ENCODE results near the gene ZNF512.
"Not testable (repeated sequence)": the region's sequence is repeated elsewhere in the genome, so short reads cannot be mapped to it uniquely, and the experiment has no call there.

The ZNF512 gene

DNA sequence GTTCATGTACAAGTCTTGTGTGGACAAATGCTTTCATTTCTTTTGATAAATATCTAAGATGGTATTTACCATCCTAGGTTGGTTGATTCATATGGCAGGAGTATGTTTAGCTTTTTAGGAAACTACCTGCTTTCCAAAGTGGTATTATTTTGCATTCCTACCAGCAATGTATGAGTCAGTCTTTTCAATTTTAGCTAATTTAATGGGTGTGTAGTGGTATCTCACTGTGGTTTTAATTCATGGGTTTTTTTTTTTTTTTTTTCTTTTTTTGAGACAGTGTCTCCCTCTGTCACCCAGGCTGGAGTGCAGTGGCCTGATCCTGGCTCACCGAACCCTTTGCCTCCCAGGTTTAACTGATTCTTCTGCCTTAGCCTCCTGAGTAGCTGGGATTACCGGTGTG is 4.2 kb downstream of the ZNF512 start:
- DNase-seq = no peak
- H3K36me3 ChIP-seq = peaks cover 3% of the 10 kb centered on the region; the same call in 1 of the 2 replicates
- no peak overlapping the region for H3K4me3 ChIP-seq (ENCODE audit: low read depth, low read length)
- peaks cover 5% of the 10 kb centered on the region for H3K9me3 ChIP-seq (ENCODE audit: severe bottlenecking)
- TF ChIP-seq, protein P1, sequence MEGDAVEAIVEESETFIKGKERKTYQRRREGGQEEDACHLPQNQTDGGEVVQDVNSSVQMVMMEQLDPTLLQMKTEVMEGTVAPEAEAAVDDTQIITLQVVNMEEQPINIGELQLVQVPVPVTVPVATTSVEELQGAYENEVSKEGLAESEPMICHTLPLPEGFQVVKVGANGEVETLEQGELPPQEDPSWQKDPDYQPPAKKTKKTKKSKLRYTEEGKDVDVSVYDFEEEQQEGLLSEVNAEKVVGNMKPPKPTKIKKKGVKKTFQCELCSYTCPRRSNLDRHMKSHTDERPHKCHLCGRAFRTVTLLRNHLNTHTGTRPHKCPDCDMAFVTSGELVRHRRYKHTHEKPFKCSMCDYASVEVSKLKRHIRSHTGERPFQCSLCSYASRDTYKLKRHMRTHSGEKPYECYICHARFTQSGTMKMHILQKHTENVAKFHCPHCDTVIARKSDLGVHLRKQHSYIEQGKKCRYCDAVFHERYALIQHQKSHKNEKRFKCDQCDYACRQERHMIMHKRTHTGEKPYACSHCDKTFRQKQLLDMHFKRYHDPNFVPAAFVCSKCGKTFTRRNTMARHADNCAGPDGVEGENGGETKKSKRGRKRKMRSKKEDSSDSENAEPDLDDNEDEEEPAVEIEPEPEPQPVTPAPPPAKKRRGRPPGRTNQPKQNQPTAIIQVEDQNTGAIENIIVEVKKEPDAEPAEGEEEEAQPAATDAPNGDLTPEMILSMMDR (IDR thresholded peaks at IDR 0.05; ENCODE audit: low read depth, low read length) = no peak
- H3K27me3 ChIP-seq (ENCODE audit: insufficient read depth, low read depth, severe bottlenecking) = no peaks in the 10 kb centered on the region
- no peak overlapping the region for H3K27ac ChIP-seq

DNA sequence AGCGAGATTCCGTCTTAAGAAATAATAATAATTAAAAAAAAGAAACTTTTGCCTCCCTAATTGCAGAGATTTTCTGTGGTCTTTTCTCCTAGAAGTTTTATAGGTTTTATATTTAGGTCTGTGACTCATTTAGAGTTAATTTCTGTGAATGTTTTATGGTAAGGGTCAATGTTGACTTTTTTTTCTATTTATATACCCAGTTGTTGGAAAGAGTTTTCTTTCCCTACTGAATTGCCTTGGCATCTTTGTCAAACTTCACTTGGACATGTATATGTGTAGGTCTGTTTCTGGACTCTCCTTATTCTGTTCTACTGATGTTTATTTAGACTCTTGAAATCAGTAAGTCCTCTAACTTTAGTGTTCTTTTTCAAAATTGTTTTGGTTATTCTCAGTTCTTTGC is 5.5 kb downstream of the ZNF512 start:
- TF ChIP-seq, protein P1 (IDR thresholded peaks at IDR 0.05; ENCODE audit: low read depth, low read length) = no peak
- Histone ChIP-seq H3K9me3 (ENCODE audit: severe bottlenecking) (no peaks in the 10 kb centered on the region), H3K27ac (no peak overlapping the region), H3K4me3 (ENCODE audit: low read depth, low read length) (no peak overlapping the region), H3K27me3 (ENCODE audit: insufficient read depth, low read depth, severe bottlenecking) (no peaks in the 10 kb centered on the region), H3K36me3 (peaks cover 6% of the 10 kb centered on the region)
- no peak for DNase-seq

DNA sequence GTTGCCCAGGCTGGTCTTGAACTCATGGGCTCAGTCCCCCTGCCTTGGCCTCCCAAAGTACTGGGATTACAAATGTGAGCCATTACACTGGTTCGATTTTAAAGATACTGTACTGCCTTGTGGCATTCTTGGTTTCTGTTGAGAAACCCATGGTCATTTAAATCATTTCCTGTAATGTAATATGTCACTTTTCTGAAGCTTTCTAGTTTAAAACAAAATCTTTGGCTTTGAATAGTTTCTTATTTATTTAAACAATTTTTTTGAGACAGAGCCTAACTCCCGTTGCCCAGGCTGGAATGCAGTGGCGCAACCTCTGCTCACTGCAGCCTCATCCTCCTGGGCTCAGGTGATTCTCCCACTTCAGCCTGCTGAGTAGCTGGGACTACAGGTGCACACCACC is 8.9 kb downstream of the ZNF512 start:
- TF ChIP-seq, protein P1 (IDR thresholded peaks at IDR 0.05; ENCODE audit: low read depth, low read length) = no peak
- Histone ChIP-seq H3K36me3 (peaks cover 3% of the 10 kb centered on the region; the same call in 1 of the 2 replicates), H3K9me3 (ENCODE audit: severe bottlenecking) (peaks cover 8% of the 10 kb centered on the region), H3K27me3 (ENCODE audit: insufficient read depth, low read depth, severe bottlenecking) (no peaks in the 10 kb centered on the region), H3K27ac (no peak overlapping the region), H3K4me3 (ENCODE audit: low read depth, low read length) (no peak overlapping the region)
- DNase-seq = no peak

DNA sequence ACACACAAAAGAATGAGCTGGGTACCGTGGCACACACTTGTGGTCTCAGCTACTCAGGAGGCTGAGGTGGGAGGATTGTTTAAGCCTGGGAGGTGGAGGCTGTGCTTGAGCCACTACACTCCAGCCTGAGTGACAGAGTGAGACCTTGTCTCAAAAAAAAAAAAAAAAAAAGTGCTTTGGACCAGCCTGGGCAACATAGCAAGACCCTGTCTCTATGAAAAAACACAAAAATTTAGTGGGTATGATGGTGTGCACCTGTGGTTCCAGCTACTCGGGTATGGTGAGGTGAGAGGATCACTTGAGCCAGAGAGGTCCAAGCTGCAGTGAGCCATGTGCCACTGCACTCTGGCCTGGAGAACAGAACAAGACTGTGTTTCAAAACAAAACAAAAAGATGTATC is 10.4 kb downstream of the ZNF512 start:
- Histone ChIP-seq H3K27me3 (ENCODE audit: insufficient read depth, low read depth, severe bottlenecking) (no peaks in the 10 kb centered on the region), H3K4me3 (ENCODE audit: low read depth, low read length) (no peak overlapping the region), H3K9me3 (ENCODE audit: severe bottlenecking) (peaks cover 8% of the 10 kb centered on the region), H3K36me3 (peaks cover 11% of the 10 kb centered on the region), H3K27ac (no peak overlapping the region)
- TF ChIP-seq, protein P1 (IDR thresholded peaks at IDR 0.05; ENCODE audit: low read depth, low read length) = no peak
- DNase-seq = no peak

DNA sequence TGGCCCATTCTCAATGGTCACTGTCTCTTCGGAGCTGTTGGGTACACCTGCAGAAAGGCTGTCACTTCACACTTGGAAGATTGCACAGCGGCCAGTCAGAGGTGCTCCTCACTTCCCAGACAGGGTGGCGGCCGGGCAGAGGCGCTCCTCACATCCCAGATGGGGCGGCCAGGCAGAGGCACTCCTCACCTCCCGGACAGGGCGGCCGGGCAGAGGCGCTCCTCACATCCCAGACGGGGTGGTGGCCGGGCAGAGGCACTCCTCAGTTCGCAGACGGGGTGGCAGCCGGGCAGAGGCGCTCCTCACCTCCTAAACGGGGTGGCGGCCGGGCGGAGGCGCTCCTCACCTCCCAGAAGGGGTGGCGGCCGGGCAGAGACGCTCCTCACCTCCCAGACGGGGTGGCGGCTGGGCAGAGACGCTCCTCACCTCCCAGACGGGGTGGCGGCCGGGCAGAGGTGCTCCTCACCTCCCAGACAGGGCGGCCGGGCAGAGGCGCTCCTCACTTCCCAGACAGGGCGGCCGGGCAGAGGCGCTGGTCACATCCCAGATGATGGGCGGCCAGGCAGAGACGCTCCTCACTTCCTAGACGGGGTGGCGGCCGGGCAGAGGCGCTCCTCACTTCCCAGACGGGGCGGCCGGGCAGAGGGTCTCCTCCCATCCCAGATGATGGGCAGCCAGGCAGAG is 11.3 kb downstream of the ZNF512 start:
- DNase-seq; H3K27ac ChIP-seq; H3K9me3 ChIP-seq (ENCODE audit: severe bottlenecking); H3K27me3 ChIP-seq (ENCODE audit: insufficient read depth, low read depth, severe bottlenecking); H3K4me3 ChIP-seq (ENCODE audit: low read depth, low read length): not testable (repeated sequence)
- H3K36me3 ChIP-seq = peaks cover 16% of the 10 kb centered on the region

DNA sequence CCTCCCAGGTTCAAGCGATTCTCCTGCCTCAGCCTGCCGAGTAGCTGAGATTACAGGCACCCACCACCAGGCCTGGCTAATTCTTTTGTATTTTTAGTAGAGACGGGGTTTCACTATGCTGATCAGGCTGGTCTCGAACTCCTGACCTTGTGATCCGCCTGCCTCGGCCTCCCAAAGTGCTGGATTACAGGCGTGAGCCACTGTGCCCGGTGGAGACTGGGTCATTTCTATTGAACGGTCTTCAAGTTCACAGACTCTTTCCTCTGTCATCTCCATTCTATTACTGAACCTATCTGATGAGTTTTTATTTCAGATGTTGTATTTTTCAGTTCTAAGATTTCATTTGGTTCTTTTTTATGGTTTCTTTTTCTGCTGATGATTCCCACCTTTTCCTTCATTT is 12.6 kb downstream of the ZNF512 start:
- not testable (repeated sequence) for DNase-seq; H3K27ac ChIP-seq; H3K9me3 ChIP-seq (ENCODE audit: severe bottlenecking); H3K4me3 ChIP-seq (ENCODE audit: low read depth, low read length); H3K27me3 ChIP-seq (ENCODE audit: insufficient read depth, low read depth, severe bottlenecking)
- peaks cover 29% of the 10 kb centered on the region for H3K36me3 ChIP-seq

DNA sequence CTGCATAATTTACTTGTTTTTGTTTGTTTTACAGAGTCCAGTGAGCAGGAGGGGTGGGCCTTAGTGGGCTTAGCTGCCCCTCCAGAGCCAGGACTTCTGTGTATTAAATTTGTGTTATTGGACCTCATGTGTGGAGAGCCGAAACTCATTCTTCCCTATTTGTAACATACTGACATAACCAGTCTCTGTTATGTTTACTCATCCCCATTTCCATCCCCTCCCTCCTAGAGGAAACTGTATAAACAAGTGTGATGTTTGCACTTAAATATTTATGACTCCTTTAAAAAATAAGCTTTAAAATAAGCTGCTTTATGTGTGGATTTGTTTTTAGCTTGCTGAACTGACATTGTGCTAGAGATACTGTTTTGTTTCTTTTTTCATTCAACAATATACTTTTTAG is 13.8 kb downstream of the ZNF512 start:
- H3K27ac ChIP-seq = no peak overlapping the region
- TF ChIP-seq, protein P1 (IDR thresholded peaks at IDR 0.05; ENCODE audit: low read depth, low read length) = no peak
- no peak for DNase-seq

More for the DNA sequence above, 13.8 kb downstream of the ZNF512 start:
- H3K4me3 ChIP-seq (ENCODE audit: low read depth, low read length) = no peak overlapping the region
- H3K27me3 ChIP-seq (ENCODE audit: insufficient read depth, low read depth, severe bottlenecking) = no peaks in the 10 kb centered on the region
- H3K36me3 ChIP-seq = peaks cover 39% of the 10 kb centered on the region
- H3K9me3 ChIP-seq (ENCODE audit: severe bottlenecking) = peaks cover 8% of the 10 kb centered on the region

All from WERI-Rb-1 (cell line).